ENCODE measurements around the gene UROS. TPM values are rescaled to one million over a fixed set of nuclear protein-coding genes. Genes with fewer than 3 reads are reported as not detected.

The UROS gene
- total and polyA plus RNA-seq, 2 experiments from 2014 or later = 55.7 to 80.4 TPM

DNA sequence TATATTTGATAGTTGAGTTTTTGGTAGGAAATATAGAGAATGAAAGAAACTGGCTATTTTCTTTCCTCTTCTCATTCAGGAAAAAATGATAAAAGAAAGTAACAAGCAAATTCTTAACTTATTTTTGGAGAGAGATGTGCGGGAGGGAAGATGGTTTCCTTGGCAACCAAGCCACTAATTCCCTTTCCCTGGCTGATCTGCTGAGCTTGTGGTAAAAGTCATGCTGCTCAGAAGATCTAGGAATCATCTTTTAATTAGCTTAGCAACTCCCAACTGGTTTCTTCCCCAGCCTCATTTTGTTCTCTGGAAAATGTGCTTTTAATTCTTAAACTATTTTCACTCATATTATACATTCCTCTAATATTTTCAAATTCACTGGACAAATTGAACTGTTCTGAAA lies 11.8 kb downstream of the UROS start:
- Histone ChIP-seq H2AFZ (no peak overlapping the region), H3K4me1 (ENCODE audit: insufficient read depth) (no peaks in the 10 kb centered on the region), H3K36me3 (replicated peaks; ENCODE audit: insufficient read depth, low read depth) (no peaks in the 10 kb centered on the region), H3K4me2 (no peak overlapping the region), H3K27me3 (no peaks in the 10 kb centered on the region), H3K9me2 (replicated peaks; ENCODE audit: insufficient read depth) (no peaks in the 10 kb centered on the region), H3K27ac (no peak overlapping the region), H4K20me1 (ENCODE audit: insufficient read depth, poor library complexity, severe bottlenecking) (no peaks in the 10 kb centered on the region), H3K9me3 (ENCODE audit: low read depth) (no peaks in the 10 kb centered on the region), H3K4me3 (no peak overlapping the region), H3K79me2 (no peaks in the 10 kb centered on the region)
- 83% methylated on average over 1 of the region's 1 CpG for WGBS (ENCODE audit: low lambda C conversion rate, missing lambda C conversion rate)
- TF ChIP-seq EZH2phosphoT487 (IDR thresholded peaks at IDR 0.05; ENCODE audit: low read depth, severe bottlenecking, unreplicated experiment) (no peak), EZH2 (IDR thresholded peaks at IDR 0.05; ENCODE audit: borderline replicate concordance) (no peak)
- TF ChIP-seq, protein P1, sequence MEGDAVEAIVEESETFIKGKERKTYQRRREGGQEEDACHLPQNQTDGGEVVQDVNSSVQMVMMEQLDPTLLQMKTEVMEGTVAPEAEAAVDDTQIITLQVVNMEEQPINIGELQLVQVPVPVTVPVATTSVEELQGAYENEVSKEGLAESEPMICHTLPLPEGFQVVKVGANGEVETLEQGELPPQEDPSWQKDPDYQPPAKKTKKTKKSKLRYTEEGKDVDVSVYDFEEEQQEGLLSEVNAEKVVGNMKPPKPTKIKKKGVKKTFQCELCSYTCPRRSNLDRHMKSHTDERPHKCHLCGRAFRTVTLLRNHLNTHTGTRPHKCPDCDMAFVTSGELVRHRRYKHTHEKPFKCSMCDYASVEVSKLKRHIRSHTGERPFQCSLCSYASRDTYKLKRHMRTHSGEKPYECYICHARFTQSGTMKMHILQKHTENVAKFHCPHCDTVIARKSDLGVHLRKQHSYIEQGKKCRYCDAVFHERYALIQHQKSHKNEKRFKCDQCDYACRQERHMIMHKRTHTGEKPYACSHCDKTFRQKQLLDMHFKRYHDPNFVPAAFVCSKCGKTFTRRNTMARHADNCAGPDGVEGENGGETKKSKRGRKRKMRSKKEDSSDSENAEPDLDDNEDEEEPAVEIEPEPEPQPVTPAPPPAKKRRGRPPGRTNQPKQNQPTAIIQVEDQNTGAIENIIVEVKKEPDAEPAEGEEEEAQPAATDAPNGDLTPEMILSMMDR (IDR thresholded peaks at IDR 0.05; ENCODE audit: poor library complexity) = no peak
- DNase-seq (ENCODE audit: low spot score) = no peak

DNA sequence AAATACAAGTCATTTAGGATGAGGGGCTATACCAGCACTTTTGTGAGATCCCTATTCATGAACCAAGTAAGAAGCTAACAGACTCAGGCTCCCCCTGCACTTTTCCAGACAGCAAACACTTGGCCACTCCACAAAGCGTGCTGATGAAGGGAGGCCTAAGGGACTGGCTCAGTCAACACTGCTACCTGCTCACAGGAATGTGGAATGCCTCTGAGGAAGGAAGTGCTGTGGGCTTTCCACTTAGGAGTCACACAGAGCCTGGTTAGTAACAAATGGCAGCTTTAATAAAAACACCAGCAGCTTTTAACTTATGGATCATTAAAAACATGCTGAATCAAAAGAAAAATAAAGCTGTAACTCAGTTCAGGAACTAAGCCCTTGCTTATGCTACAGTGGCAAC lies 15.0 kb downstream of the UROS start:
- Histone ChIP-seq H3K27me3 (no peaks in the 10 kb centered on the region), H3K4me2 (no peak overlapping the region), H4K20me1 (ENCODE audit: insufficient read depth, poor library complexity, severe bottlenecking) (no peaks in the 10 kb centered on the region), H3K36me3 (replicated peaks; ENCODE audit: insufficient read depth, low read depth) (no peaks in the 10 kb centered on the region), H3K9me3 (ENCODE audit: low read depth) (no peaks in the 10 kb centered on the region), H3K27ac (no peak overlapping the region), H3K79me2 (no peaks in the 10 kb centered on the region), H3K9me2 (replicated peaks; ENCODE audit: insufficient read depth) (no peaks in the 10 kb centered on the region), H3K4me3 (no peak overlapping the region), H2AFZ (no peak overlapping the region), H3K4me1 (ENCODE audit: insufficient read depth) (no peaks in the 10 kb centered on the region)
- no peak for TF ChIP-seq EZH2 (IDR thresholded peaks at IDR 0.05; ENCODE audit: borderline replicate concordance)
- TF ChIP-seq, protein P1 (IDR thresholded peaks at IDR 0.05; ENCODE audit: poor library complexity) = no peak
- no peak for TF ChIP-seq EZH2phosphoT487 (IDR thresholded peaks at IDR 0.05; ENCODE audit: low read depth, severe bottlenecking, unreplicated experiment)
- no peak for DNase-seq (ENCODE audit: low spot score)
- WGBS (ENCODE audit: low lambda C conversion rate, missing lambda C conversion rate) = 94% methylated on average over 1 of the region's 1 CpG

DNA sequence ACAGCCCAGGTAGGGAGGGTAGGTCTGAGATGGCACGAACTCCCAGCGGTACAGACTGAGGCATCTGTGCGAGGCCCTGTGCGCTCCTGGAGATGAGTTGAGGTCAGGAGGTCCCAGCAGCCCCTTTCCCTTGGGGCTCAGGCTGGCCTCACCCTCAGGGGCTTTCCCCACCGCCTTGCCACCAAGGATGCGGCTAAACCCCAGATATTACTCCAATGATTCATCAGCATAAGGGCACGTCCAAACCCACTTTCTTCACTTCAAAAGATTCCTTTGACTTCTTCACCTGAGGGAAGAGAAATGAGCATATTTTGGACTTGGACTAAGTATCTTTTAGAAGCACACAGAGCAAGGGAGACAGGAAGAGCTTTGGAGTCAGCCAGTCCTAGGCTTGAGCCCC lies 20.3 kb downstream of the UROS start:
- Histone ChIP-seq H3K4me1 (ENCODE audit: insufficient read depth) (peaks cover 4% of the 10 kb centered on the region), H3K79me2 (no peaks in the 10 kb centered on the region), H3K9me3 (ENCODE audit: low read depth) (no peaks in the 10 kb centered on the region), H2AFZ (no peak overlapping the region), H3K4me3 (no peak overlapping the region), H4K20me1 (ENCODE audit: insufficient read depth, poor library complexity, severe bottlenecking) (no peaks in the 10 kb centered on the region), H3K4me2 (no peak overlapping the region), H3K27me3 (no peaks in the 10 kb centered on the region), H3K36me3 (replicated peaks; ENCODE audit: insufficient read depth, low read depth) (no peaks in the 10 kb centered on the region), H3K9me2 (replicated peaks; ENCODE audit: insufficient read depth) (no peaks in the 10 kb centered on the region), H3K27ac (no peak overlapping the region)
- DNase-seq (ENCODE audit: low spot score) = no peak
- WGBS (ENCODE audit: low lambda C conversion rate, missing lambda C conversion rate) = 93% methylated on average over 7 of the region's 7 CpGs
- TF ChIP-seq EZH2phosphoT487 (IDR thresholded peaks at IDR 0.05; ENCODE audit: low read depth, severe bottlenecking, unreplicated experiment) (no peak), EZH2 (IDR thresholded peaks at IDR 0.05; ENCODE audit: borderline replicate concordance) (no peak)
- TF ChIP-seq, protein P1 (IDR thresholded peaks at IDR 0.05; ENCODE audit: poor library complexity) = no peak

DNA sequence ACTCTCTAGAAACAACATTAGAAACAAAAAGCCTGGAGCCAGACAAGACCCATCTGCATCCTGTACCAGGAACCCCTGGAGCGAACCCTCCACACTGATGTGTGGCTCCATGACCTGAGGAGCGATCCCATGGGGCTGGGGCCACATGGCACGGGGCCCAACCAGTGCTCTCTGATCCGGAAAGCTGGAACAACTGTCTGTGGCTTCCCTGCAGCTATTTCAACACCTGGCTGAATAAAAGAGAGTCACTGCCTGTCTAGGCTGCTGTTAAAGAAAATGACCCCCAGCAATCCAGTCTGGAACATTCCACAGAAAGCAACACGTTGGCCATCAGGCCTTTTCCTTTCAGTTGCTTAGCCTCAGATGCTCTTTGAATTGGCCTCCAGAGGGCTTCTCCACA lies 20.9 kb downstream of the UROS start:
- Histone ChIP-seq H4K20me1 (ENCODE audit: insufficient read depth, poor library complexity, severe bottlenecking) (no peaks in the 10 kb centered on the region), H3K9me3 (ENCODE audit: low read depth) (no peaks in the 10 kb centered on the region), H3K27ac (no peak overlapping the region), H3K4me3 (no peak overlapping the region), H3K4me2 (no peak overlapping the region), H3K27me3 (no peaks in the 10 kb centered on the region), H2AFZ (no peak overlapping the region), H3K9me2 (replicated peaks; ENCODE audit: insufficient read depth) (no peaks in the 10 kb centered on the region), H3K79me2 (no peaks in the 10 kb centered on the region), H3K36me3 (replicated peaks; ENCODE audit: insufficient read depth, low read depth) (no peaks in the 10 kb centered on the region), H3K4me1 (ENCODE audit: insufficient read depth) (peaks cover 4% of the 10 kb centered on the region)
- WGBS (ENCODE audit: low lambda C conversion rate, missing lambda C conversion rate) = 90% methylated on average over 5 of the region's 5 CpGs
- DNase-seq (ENCODE audit: low spot score) = no peak
- TF ChIP-seq EZH2phosphoT487 (IDR thresholded peaks at IDR 0.05; ENCODE audit: low read depth, severe bottlenecking, unreplicated experiment) (no peak), EZH2 (IDR thresholded peaks at IDR 0.05; ENCODE audit: borderline replicate concordance) (no peak)
- TF ChIP-seq, protein P1 (IDR thresholded peaks at IDR 0.05; ENCODE audit: poor library complexity) = no peak
